Ovary (tissue), 3 donors: Measurements from ENCODE around the gene NR3C1.

Experiments used
- EP300 ChIP-seq: sonication (generic); formaldehyde crosslinking; IDR thresholded peaks from one replicate; pipeline ENCODE4 v1.6.1; 2017; ENCODE audit warnings: antibody characterized with exemption
- POLR2A ChIP-seq: fragments of 450-650 bp; IDR thresholded peaks from one replicate; pipeline ENCODE4 v1.6.1; 2017; ENCODE audit warnings: antibody characterized with exemption, mild to moderate bottlenecking, moderate library complexity
- TF ChIP-seq, protein P1 (sequence below), 3 donors: fragments of 450-650 bp in 2 of 3; fragments of 200-600 bp in 1 of 3; IDR thresholded peaks; one replicate each; pipeline versions ENCODE4 v1.5.1 to v1.8.0; 2016 to 2022; ENCODE audit warnings: antibody characterized with exemption in 3 of 3, mild to moderate bottlenecking in 1 of 3
- donor health status: DM: no; HTN: no; CAD: no.

DNA sequence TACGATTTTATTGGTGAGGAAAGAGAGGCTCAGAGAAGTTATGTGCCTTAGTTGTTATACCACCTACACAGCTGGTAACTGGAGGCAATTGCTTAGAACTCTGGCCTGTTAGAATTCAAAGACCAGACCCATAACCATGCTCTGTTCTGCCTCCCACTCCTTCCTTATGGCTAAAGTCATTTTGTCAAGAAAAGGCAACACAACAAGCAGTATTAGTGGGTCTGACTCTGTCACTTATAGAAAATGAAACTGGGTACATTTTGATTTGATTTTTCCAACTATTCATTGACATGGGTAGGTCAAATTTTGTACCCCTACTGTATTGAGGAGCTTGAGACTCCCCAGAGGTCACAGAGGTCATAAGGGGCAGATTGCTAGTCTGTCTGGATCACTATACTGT, 44.5 kb upstream of the NR3C1 start:
- TF ChIP-seq, protein P1, sequence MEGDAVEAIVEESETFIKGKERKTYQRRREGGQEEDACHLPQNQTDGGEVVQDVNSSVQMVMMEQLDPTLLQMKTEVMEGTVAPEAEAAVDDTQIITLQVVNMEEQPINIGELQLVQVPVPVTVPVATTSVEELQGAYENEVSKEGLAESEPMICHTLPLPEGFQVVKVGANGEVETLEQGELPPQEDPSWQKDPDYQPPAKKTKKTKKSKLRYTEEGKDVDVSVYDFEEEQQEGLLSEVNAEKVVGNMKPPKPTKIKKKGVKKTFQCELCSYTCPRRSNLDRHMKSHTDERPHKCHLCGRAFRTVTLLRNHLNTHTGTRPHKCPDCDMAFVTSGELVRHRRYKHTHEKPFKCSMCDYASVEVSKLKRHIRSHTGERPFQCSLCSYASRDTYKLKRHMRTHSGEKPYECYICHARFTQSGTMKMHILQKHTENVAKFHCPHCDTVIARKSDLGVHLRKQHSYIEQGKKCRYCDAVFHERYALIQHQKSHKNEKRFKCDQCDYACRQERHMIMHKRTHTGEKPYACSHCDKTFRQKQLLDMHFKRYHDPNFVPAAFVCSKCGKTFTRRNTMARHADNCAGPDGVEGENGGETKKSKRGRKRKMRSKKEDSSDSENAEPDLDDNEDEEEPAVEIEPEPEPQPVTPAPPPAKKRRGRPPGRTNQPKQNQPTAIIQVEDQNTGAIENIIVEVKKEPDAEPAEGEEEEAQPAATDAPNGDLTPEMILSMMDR (IDR thresholded peaks at IDR 0.05): no peak
- TF ChIP-seq POLR2A: no peak
- TF ChIP-seq EP300: no peak
